HepG2 (cell line): ENCODE measurements around the gene SPNS1.

Experiments used
- ZBTB7A ChIP-seq: sonication (generic); formaldehyde crosslinking; IDR thresholded peaks from 2 replicates; pipeline ENCODE4 v1.8.0; 2022; ENCODE audit warnings: mild to moderate bottlenecking, missing genetic modification reagents
- TF ChIP-seq, protein P1 (sequence below): sonication (generic); formaldehyde crosslinking; IDR thresholded peaks from 2 replicates; pipeline ENCODE4 v1.4.0; 2020; ENCODE audit warnings: missing genetic modification reagents

DNA sequence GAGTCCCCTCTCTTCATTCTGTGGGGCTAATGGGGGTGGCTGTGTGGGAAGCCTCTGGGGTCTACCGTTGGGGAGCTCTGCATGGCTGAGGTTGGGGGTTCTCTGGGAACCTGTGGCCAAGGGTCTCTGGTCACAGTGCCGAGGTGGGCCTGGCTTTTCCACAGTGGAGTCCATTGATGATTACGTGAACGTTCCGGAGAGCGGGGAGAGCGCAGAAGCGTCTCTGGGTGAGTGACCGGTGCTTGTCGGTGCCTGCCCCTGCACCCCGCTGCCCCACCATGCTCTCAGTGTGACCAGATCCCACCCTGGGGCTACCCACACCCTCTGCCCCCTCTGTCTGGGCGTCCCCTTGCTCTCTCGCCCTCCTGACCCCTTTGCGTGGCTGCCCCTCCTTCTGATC lies 14.8 kb downstream of the SPNS1 start:
- TF ChIP-seq, protein P1, sequence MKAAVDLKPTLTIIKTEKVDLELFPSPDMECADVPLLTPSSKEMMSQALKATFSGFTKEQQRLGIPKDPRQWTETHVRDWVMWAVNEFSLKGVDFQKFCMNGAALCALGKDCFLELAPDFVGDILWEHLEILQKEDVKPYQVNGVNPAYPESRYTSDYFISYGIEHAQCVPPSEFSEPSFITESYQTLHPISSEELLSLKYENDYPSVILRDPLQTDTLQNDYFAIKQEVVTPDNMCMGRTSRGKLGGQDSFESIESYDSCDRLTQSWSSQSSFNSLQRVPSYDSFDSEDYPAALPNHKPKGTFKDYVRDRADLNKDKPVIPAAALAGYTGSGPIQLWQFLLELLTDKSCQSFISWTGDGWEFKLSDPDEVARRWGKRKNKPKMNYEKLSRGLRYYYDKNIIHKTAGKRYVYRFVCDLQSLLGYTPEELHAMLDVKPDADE = no peak
- TF ChIP-seq ZBTB7A (CRISPR knock-in tag) = no peak
